SH-SY5Y (cell line): Measurements from ENCODE around the gene DGCR8.

Source experiments
- GATA2 ChIP-seq: IDR thresholded peaks from 2 replicates; pipeline ENCODE4 v1.6.1; 2011; ENCODE audit warnings: mild to moderate bottlenecking, low read depth, low read length
- GATA3 ChIP-seq: IDR thresholded peaks from 2 replicates; pipeline ENCODE4 v1.6.1; 2011; ENCODE audit warnings: low read depth, mild to moderate bottlenecking, low read length, moderate library complexity

DNA sequence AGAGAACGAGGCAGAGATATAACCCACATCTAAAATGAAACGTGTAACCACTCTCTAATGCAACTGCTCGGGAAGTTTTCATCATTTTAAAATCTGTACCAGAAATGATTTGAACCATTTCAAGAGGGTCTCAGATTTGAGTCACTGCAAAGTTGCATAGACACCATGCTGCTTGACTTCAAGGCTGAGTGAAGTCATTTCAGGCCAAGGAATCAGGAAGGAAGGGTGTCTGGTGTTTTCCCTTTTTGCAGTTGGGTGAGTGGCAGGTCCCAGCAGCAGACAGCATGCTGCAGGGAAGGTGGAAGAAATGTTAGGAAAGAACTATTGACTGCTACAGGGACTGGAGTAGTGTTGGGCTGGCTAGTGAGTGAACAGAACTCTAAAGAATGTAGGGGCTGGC lies 42.6 kb upstream of the DGCR8 start:
- no peak for TF ChIP-seq GATA2
- no peak for TF ChIP-seq GATA3
